H9 (cell line): Measurements from ENCODE around the gene ASPG. TPM values are rescaled to one million over a fixed set of nuclear protein-coding genes. Genes with fewer than 3 reads are reported as not detected.

Experiments
- DNase-seq: peaks from one replicate; pipeline ENCODE4 v3.0.0-alpha.2; 2017
- H2AFZ ChIP-seq: one replicate; pipeline ENCODE4 v1.6.1; 2013; ENCODE audit warnings: mild to moderate bottlenecking, low read length, control low read depth, moderate library complexity
- H2AK5ac ChIP-seq: 2 replicates; pipeline ENCODE4 v1.6.1; 2013; ENCODE audit warnings: low read length, control low read depth, mixed read lengths; ENCODE audit not compliant: insufficient read length
- H2BK120ac ChIP-seq: one replicate; pipeline ENCODE4 v1.6.1; 2013; ENCODE audit warnings: low read depth, mild to moderate bottlenecking, low read length, control low read depth, inconsistent platforms; ENCODE audit not compliant: poor library complexity, severe bottlenecking
- H2BK12ac ChIP-seq: 2 replicates; pipeline ENCODE4 v1.6.1; 2013; ENCODE audit warnings: low read length, control low read depth, mixed read lengths, low read depth; ENCODE audit not compliant: insufficient read length
- H2BK15ac ChIP-seq: 2 replicates; pipeline ENCODE4 v1.6.1; 2013; ENCODE audit warnings: low read depth, low read length, control low read depth
- H2BK20ac ChIP-seq: one replicate; pipeline ENCODE4 v1.6.1; 2013; ENCODE audit warnings: low read depth, mild to moderate bottlenecking, low read length, control low read depth, inconsistent platforms; ENCODE audit not compliant: poor library complexity, severe bottlenecking
- H2BK5ac ChIP-seq: 2 replicates; pipeline ENCODE4 v1.6.1; 2013; ENCODE audit warnings: low read length, control low read depth, mixed read lengths; ENCODE audit not compliant: insufficient read length
- H3K14ac ChIP-seq: 2 replicates; pipeline ENCODE4 v1.6.1; 2013; ENCODE audit warnings: low read length, control low read depth; ENCODE audit not compliant: insufficient read depth
- H3K18ac ChIP-seq: 2 replicates; pipeline ENCODE4 v1.6.1; 2013; ENCODE audit warnings: low read depth, mild to moderate bottlenecking, mixed read lengths, low read length, control low read depth; ENCODE audit not compliant: insufficient read length
- H3K23ac ChIP-seq: 2 replicates; pipeline ENCODE4 v1.6.1; 2013; ENCODE audit warnings: low read length, control low read depth, mixed read lengths, low read depth; ENCODE audit not compliant: insufficient read length
- H3K23me2 ChIP-seq: 2 replicates; pipeline ENCODE4 v1.6.1; 2013; ENCODE audit warnings: low read depth, mild to moderate bottlenecking, mixed read lengths, low read length, control low read depth; ENCODE audit not compliant: insufficient read length, poor library complexity, severe bottlenecking
- H3K27ac ChIP-seq: 2 replicates; pipeline ENCODE4 v1.5.1; 2013; ENCODE audit warnings: low read length, control low read depth, mixed read lengths, low read depth; ENCODE audit not compliant: insufficient read length
- H3K27me3 ChIP-seq: 2 replicates; pipeline ENCODE4 v1.6.1; 2013; ENCODE audit warnings: low read length, control low read depth, inconsistent platforms; ENCODE audit not compliant: insufficient read depth
- H3K4ac ChIP-seq: 2 replicates; pipeline ENCODE4 v1.6.1; 2013; ENCODE audit warnings: low read depth, mild to moderate bottlenecking, control low read depth, inconsistent platforms, low read length, moderate library complexity
- H3K4me1 ChIP-seq: 2 replicates; pipeline ENCODE4 v1.6.1; 2013; ENCODE audit warnings: low read length, control low read depth, inconsistent platforms; ENCODE audit not compliant: insufficient read depth
- H3K4me2 ChIP-seq: 2 replicates; pipeline ENCODE4 v1.6.1; 2013; ENCODE audit warnings: low read length, control low read depth, mixed read lengths; ENCODE audit not compliant: insufficient read length, insufficient read depth
- H3K56ac ChIP-seq: 2 replicates; pipeline ENCODE4 v1.6.1; 2013; ENCODE audit warnings: low read depth, mild to moderate bottlenecking, mixed read lengths, low read length, control low read depth; ENCODE audit not compliant: insufficient read length
- H3K79me1 ChIP-seq: 2 replicates; pipeline ENCODE4 v1.6.1; 2013; ENCODE audit warnings: low read depth, mild to moderate bottlenecking, moderate library complexity, low read length, control low read depth, inconsistent platforms; ENCODE audit not compliant: insufficient read depth, poor library complexity, severe bottlenecking
- H3K79me2 ChIP-seq: 2 replicates; pipeline ENCODE4 v1.6.1; 2013; ENCODE audit warnings: low read length, control low read depth, inconsistent platforms; ENCODE audit not compliant: insufficient read depth
- H3K9ac ChIP-seq: 2 replicates; pipeline ENCODE4 v1.6.1; 2013; ENCODE audit warnings: low read length, control low read depth, mixed read lengths; ENCODE audit not compliant: insufficient read length; ENCODE audit errors: extremely low read depth
- H3K9me3 ChIP-seq: one replicate; pipeline ENCODE4 v1.6.1; 2013; ENCODE audit warnings: low read depth, low read length, inconsistent platforms; ENCODE audit not compliant: control insufficient read depth
- H3T11ph ChIP-seq: one replicate; pipeline ENCODE4 v1.6.1; 2013; ENCODE audit warnings: mild to moderate bottlenecking, low read length, control low read depth, inconsistent platforms
- H4K20me1 ChIP-seq: one replicate; pipeline ENCODE4 v1.6.1; 2013; ENCODE audit not compliant: control insufficient read depth, insufficient read length, insufficient read depth
- H4K5ac ChIP-seq: 2 replicates; pipeline ENCODE4 v1.6.1; 2013; ENCODE audit warnings: low read depth, mild to moderate bottlenecking, mixed read lengths, low read length, control low read depth; ENCODE audit not compliant: insufficient read length
- H4K8ac ChIP-seq: replicated peaks from 2 replicates; pipeline ENCODE4 v1.6.1; 2013; ENCODE audit warnings: low read length, control low read depth, mixed read lengths, low read depth; ENCODE audit not compliant: insufficient read length
- H4K91ac ChIP-seq: 2 replicates; pipeline ENCODE4 v1.6.1; 2013; ENCODE audit warnings: low read depth, mild to moderate bottlenecking, moderate library complexity, mixed read lengths, low read length, control low read depth; ENCODE audit not compliant: insufficient read length
- H3K27ac Mint-ChIP-seq, 3 experiments: 2 replicates in 2 of 3; 3 replicates in 1 of 3; pipeline ENCODE4 v1.8.0; 2020 to 2021; ENCODE audit warnings: mixed read lengths in 3 of 3, mild to moderate bottlenecking in 1 of 3, moderate library complexity in 1 of 3
- H3K27me3 Mint-ChIP-seq: 2 replicates; pipeline ENCODE4 v1.8.0; 2021; ENCODE audit warnings: low read depth, mild to moderate bottlenecking, moderate library complexity, mixed read lengths
- H3K36me3 Mint-ChIP-seq, 3 experiments: 2 replicates in 2 of 3; 3 replicates in 1 of 3; pipeline ENCODE4 v1.8.0; 2020 to 2021; ENCODE audit warnings: low read depth in 3 of 3, mixed read lengths in 3 of 3; ENCODE audit not compliant: insufficient read depth in 1 of 3
- H3K4me1 Mint-ChIP-seq, 2 experiments: 2 replicates each; pipeline ENCODE4 v1.8.0; 2020; ENCODE audit warnings: mixed read lengths in 2 of 2
- H3K4me3 Mint-ChIP-seq, 2 experiments: 2 replicates in 1 of 2; 3 replicates in 1 of 2; pipeline ENCODE4 v1.8.0; 2020 to 2021; ENCODE audit warnings: mild to moderate bottlenecking in 2 of 2, mixed read lengths in 2 of 2, moderate library complexity in 1 of 2
- H3K9me3 Mint-ChIP-seq, 2 experiments: 2 replicates in 1 of 2; 3 replicates in 1 of 2; pipeline ENCODE4 v1.8.0; 2020; ENCODE audit warnings: mild to moderate bottlenecking in 2 of 2, mixed read lengths in 2 of 2, moderate library complexity in 1 of 2
- WGBS: extraction: QIAGEN DNeasy Blood & Tissue Kit; methylation state at CpG from one replicate; pipeline ENCODE4 v1.1.7; 2013; ENCODE audit warnings: missing lambda C conversion rate, low lambda C conversion rate, mixed read lengths; ENCODE audit not compliant: insufficient read length; ENCODE audit errors: extremely low coverage; 5-methylcytosine and 5-hydroxymethylcytosine counted together
- total RNA-seq: library from RNA; stranded (reverse); gene quantifications from 2 replicates; pipeline ENCODE4 v1.2.1, GENCODE V29; 2021
- TF ChIP-seq, protein P1 (sequence below): fragments of 200-600 bp; sonication (generic); conservative IDR thresholded peaks from 3 replicates; pipeline ENCODE4 v1.8.0; 2021; ENCODE audit warnings: antibody characterized with exemption, mild to moderate bottlenecking

The ASPG gene
- total RNA-seq, 1 experiment from 2014 or later: 0.33 TPM

DNA sequence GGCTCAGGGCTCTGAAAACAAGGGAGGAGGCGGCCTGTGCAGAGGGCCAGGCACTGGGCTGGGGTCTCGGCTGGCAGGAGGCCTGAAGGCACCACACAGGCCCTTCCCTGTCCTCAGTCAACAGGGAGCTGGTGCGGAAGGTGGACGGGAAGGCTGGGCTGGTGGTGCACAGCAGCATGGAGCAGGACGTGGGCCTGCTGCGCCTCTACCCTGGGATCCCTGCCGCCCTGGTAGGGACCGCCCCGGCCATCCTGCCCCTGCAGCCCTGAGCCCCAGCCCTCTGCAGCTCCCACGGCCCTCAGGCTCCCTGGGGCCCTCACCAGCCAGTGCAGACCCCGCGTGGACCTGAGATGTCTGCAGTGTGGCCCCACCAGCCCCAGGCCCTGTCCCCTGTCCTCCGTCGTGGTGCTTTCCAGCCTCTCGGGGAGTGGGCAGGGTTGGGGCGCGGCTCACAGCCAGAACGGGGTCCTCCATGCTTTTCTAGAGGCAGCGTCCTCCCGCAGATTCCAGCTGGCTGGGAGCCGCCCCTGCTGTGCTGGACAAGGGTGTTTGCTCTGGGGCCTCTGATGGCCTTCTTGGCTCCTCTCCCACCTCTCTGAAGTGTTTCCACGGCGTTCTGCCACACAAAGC, 18.1 kb downstream of the ASPG start:
- no peak overlapping the region for H3K23ac ChIP-seq
- H3K79me1 ChIP-seq: no peaks in the 10 kb centered on the region

More for the DNA sequence above, 18.1 kb downstream of the ASPG start:
- Histone ChIP-seq H4K20me1 (no peaks in the 10 kb centered on the region), H3K4ac (no peak overlapping the region), H4K5ac (no peak overlapping the region), H3K14ac (peak overlapping the region; percentile 41; the same call in 1 of the 2 replicates), H4K8ac (no peak overlapping the region), H2BK15ac (no peak overlapping the region), H3K56ac (no peak overlapping the region), H3K23me2 (no peaks in the 10 kb centered on the region), H3K79me2 (no peaks in the 10 kb centered on the region), H3K27ac (no peak overlapping the region), H3K9ac (no peak overlapping the region), H3K18ac (no peak overlapping the region), H3K27me3 (no peaks in the 10 kb centered on the region), H2AK5ac (no peak overlapping the region), H2BK120ac (no peak overlapping the region), H2AFZ (no peak overlapping the region), H3K4me1 (no peaks in the 10 kb centered on the region; the same call in 1 of the 2 replicates), H4K91ac (no peak overlapping the region), H2BK5ac (no peak overlapping the region), H3T11ph (no peak overlapping the region), H3K9me3 (no peaks in the 10 kb centered on the region), H2BK12ac (no peak overlapping the region), H2BK20ac (no peak overlapping the region), H3K4me2 (no peak overlapping the region)
- no peak for DNase-seq
- Mint-ChIP-seq H3K9me3 (no peaks in the 10 kb centered on the region), H3K4me1 (peaks cover 0 to 5% of the 10 kb centered on the region in 2 experiments; a peak in 2 of 4 replicates), H3K27ac (no peak overlapping the region), H3K27me3 (peaks cover 2% of the 10 kb centered on the region; the same call in 1 of the 2 replicates), H3K4me3 (no peak overlapping the region), H3K36me3 (no peaks in the 10 kb centered on the region)
- WGBS: no CpG with 5 or more reads among the region's 23 CpGs
- TF ChIP-seq, protein P1, sequence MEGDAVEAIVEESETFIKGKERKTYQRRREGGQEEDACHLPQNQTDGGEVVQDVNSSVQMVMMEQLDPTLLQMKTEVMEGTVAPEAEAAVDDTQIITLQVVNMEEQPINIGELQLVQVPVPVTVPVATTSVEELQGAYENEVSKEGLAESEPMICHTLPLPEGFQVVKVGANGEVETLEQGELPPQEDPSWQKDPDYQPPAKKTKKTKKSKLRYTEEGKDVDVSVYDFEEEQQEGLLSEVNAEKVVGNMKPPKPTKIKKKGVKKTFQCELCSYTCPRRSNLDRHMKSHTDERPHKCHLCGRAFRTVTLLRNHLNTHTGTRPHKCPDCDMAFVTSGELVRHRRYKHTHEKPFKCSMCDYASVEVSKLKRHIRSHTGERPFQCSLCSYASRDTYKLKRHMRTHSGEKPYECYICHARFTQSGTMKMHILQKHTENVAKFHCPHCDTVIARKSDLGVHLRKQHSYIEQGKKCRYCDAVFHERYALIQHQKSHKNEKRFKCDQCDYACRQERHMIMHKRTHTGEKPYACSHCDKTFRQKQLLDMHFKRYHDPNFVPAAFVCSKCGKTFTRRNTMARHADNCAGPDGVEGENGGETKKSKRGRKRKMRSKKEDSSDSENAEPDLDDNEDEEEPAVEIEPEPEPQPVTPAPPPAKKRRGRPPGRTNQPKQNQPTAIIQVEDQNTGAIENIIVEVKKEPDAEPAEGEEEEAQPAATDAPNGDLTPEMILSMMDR: no peak
